Activated CD4-positive, alpha-beta memory T cell treated with anti-CD3 and anti-CD28 coated beads for 36 hours (primary cell): ENCODE measurements around the gene PELO. TPM values are rescaled to one million over a fixed set of nuclear protein-coding genes. Genes with fewer than 3 reads are reported as not detected.

Experiments used
- CTCF ChIA-PET: fragments of 350-600 bp; sonication (Branson Sonifier 250); formaldehyde crosslinking; loops from one replicate; lab custom pipeline; 2021; ENCODE audit warnings: antibody characterized with exemption, inconsistent platforms; lab: Charles Lee
- POLR2A ChIA-PET: fragments of 350-600 bp; sonication (Branson Sonifier 250); formaldehyde crosslinking; loops from one replicate; lab custom pipeline; 2021; ENCODE audit warnings: antibody characterized with exemption; lab: Charles Lee
- DNase-seq: peaks from one replicate; pipeline ENCODE4 v3.0.0-alpha.2; 2020
- H3K27ac Mint-ChIP-seq: one replicate; pipeline ENCODE4 v1.8.0; 2021; ENCODE audit warnings: mixed read lengths
- H3K27me3 Mint-ChIP-seq: one replicate; pipeline ENCODE4 v1.8.0; 2021; ENCODE audit warnings: mixed read lengths
- H3K36me3 Mint-ChIP-seq: one replicate; pipeline ENCODE4 v1.8.0; 2021; ENCODE audit warnings: mixed read lengths
- H3K4me1 Mint-ChIP-seq: one replicate; pipeline ENCODE4 v1.8.0; 2021; ENCODE audit warnings: low read depth, mixed read lengths
- H3K4me3 Mint-ChIP-seq: one replicate; pipeline ENCODE4 v1.8.0; 2021; ENCODE audit warnings: mild to moderate bottlenecking, mixed read lengths
- H3K9me3 Mint-ChIP-seq: one replicate; pipeline ENCODE4 v1.8.0; 2021; ENCODE audit warnings: mixed read lengths
- intact Hi-C: fragments of 100-400 bp; cut with micrococcal nuclease; formaldehyde crosslinking; loops from one replicate; pipeline ENCODE4 v1.15.1; 2023
- total RNA-seq, 2 experiments: library from RNA; stranded (reverse); gene quantifications; one replicate each; pipeline ENCODE4 v1.2.3, GENCODE V29; 2021

The PELO gene
- total RNA-seq, 2 experiments from 2014 or later: 15.1 to 16.2 TPM

DNA sequence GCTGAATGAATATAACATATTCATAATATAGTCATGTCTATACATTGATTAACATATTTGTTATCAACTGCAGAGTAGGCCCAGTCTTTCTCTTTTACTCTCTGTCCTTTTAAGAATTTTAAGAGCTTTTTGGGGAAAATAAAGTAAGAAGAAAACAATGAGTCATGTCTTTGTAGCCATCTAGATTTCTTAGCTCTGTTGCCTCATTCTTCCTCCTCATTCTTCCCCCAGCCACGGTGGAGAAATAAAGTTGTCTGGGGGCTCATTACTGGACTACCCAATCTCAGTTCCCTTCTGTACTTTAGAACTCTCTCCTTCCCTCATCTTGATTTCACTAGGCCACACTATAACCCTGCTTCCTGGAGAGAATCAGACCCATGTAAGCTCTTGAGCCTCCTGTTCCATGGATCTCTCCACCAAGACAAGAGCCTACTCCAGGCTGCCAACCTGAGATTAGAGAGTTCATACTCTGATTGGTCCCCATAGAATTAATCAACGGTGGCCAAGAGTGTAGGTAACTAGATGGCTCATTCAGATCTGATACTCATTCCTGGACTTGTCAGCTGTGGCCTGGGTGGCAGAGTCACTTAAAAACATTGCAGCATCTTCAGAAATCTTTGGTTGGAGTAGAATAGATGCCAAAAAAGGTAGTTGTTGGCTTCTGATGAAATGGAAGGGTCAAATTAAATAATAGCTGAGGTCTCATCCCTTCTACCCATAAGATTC lies 44.2 kb downstream of the PELO start:
- Mint-ChIP-seq H3K27ac (no peak overlapping the region), H3K4me1 (no peaks in the 10 kb centered on the region), H3K9me3 (peaks cover 7% of the 10 kb centered on the region), H3K36me3 (peaks cover 1% of the 10 kb centered on the region), H3K4me3 (no peak overlapping the region), H3K27me3 (no peaks in the 10 kb centered on the region)
- DNase-seq: no peak
- POLR2A ChIA-PET: no interaction called here
- CTCF ChIA-PET: no interaction called here
- intact Hi-C loops: no loop called here

DNA sequence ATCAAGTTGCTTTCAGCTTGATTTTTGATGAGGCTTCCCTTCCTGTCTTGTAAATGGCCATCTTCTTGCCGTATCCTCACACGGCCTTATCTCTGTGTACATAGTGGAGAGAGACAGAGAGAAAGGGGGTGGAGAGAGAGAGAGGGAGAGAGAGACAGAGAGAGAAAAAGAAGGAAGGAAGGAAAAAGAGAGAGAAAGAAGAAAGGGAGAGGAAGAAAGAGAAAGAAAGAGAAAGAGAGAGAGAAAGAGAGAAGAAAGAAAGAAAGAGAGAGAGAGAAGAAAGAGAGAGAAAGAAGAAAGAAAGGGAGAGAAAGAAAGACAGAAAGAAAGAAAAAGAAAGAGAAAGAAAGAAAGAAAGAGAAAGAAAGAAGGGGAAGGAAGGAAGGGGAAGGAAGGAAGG lies 46.6 kb downstream of the PELO start:
- DNase-seq: no peak
- H3K4me3 Mint-ChIP-seq: no peak overlapping the region
- intact Hi-C loops: no loop called here
- no peaks in the 10 kb centered on the region for H3K36me3 Mint-ChIP-seq
- ChIA-PET POLR2A (no interaction called here), CTCF (no interaction called here)
- H3K9me3 Mint-ChIP-seq: no peaks in the 10 kb centered on the region
- H3K4me1 Mint-ChIP-seq: no peaks in the 10 kb centered on the region
- no peak overlapping the region for H3K27ac Mint-ChIP-seq
- H3K27me3 Mint-ChIP-seq: no peaks in the 10 kb centered on the region

DNA sequence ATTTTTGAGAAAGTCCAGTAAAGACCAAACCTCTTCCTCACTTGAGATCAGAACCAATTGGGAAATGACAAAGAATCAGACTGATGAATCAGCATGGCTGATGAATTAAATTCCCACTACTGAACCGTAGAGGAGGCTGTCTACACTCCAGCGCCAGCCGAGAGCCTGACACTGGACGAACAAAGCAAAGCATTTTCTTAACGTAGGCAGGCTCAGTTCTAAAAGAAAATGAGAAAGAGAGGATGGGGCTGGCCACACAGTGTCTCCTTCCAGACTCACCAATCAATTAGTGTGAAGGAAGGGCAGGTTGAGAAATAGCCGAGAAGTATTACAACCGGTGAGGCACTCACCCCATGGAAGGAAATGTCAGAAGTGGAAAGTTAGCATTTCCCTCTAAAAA lies 49.4 kb downstream of the PELO start:
- H3K27ac Mint-ChIP-seq: no peak overlapping the region
- no peak for DNase-seq
- ChIA-PET POLR2A (no interaction called here), CTCF (no interaction called here)
- H3K9me3 Mint-ChIP-seq: no peaks in the 10 kb centered on the region
- no peaks in the 10 kb centered on the region for H3K36me3 Mint-ChIP-seq
- intact Hi-C loops: no loop called here
- no peaks in the 10 kb centered on the region for H3K27me3 Mint-ChIP-seq
- no peak overlapping the region for H3K4me3 Mint-ChIP-seq
- H3K4me1 Mint-ChIP-seq: no peaks in the 10 kb centered on the region

Other genes starting within 250 kb of the PELO start
- 1 to 10 TPM in 1 of 2 experiments, under 1 TPM in 1; 0.62 to 1.3 TPM for gene ITGA1, start within 50 bp of the PELO start, total RNA-seq
- gene ITGA2, start 201.4 kb downstream of the PELO start, total RNA-seq: 1 to 10 TPM; 2.2 to 2.3 TPM